Uterus (tissue), 2 donors: ENCODE data around the gene EFCAB14.

ENCODE experiments used
- CTCF ChIP-seq, 4 experiments: fragments of 200-600 bp in 2 of 4; fragments of 450-650 bp in 2 of 4; sonication (generic) in 2 of 4; IDR thresholded peaks; one replicate each; pipeline ENCODE4 v1.5.1; 2016 to 2019; ENCODE audit warnings: antibody characterized with exemption in 4 of 4, mild to moderate bottlenecking in 2 of 4, moderate library complexity in 1 of 4
- POLR2A ChIP-seq, 2 donors: fragments of 450-650 bp; IDR thresholded peaks; one replicate each; pipeline ENCODE4 v1.6.1; 2016; ENCODE audit warnings: antibody characterized with exemption in 2 of 2, mild to moderate bottlenecking in 1 of 2, moderate library complexity in 1 of 2

DNA sequence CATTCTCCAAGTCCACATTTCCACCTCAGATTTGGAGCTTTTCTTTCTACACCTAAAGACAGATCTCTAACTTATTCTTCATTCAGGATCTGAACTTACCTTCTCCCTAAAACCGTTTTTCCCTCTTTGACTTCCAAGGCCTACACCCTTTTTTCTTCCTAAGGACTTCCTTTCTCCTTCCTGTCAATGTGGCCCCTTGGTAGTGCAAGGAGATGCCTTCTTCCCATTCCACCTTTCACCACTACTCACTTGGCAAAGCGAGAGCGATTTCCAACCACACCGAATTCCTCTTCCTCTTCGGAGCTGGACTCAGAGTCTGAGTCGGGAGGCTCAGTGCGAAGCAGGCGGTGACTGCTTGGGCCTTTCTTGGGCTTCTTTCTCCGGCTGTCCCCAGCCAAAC lies 1.3 kb downstream of the EFCAB14 start:
- no peak for TF ChIP-seq CTCF (IDR thresholded peaks at IDR 0.05)
- no peak for TF ChIP-seq POLR2A (IDR thresholded peaks at IDR 0.05)
